DMS114 treated with DMSO at 0.1 percent for 48 hours (cell line): ENCODE results near the gene VWA3A.
A peak's percentile ranks its signal among the peaks of the same experiment; 100 is the strongest.

ENCODE experiments used
- DNase-seq: peaks from one replicate; lab custom pipeline; 2025; ENCODE audit not compliant: unreplicated experiment; lab: John Stamatoyannopoulos, UW

VWA3A gene

GRCh38 chr16:22181843-22182242 lies 89.5 kb downstream of the VWA3A start:
- no peak for DNase-seq

GRCh38 chr16:22183335-22183734 lies 91.0 kb downstream of the VWA3A start:
- no peak for DNase-seq

DNA sequence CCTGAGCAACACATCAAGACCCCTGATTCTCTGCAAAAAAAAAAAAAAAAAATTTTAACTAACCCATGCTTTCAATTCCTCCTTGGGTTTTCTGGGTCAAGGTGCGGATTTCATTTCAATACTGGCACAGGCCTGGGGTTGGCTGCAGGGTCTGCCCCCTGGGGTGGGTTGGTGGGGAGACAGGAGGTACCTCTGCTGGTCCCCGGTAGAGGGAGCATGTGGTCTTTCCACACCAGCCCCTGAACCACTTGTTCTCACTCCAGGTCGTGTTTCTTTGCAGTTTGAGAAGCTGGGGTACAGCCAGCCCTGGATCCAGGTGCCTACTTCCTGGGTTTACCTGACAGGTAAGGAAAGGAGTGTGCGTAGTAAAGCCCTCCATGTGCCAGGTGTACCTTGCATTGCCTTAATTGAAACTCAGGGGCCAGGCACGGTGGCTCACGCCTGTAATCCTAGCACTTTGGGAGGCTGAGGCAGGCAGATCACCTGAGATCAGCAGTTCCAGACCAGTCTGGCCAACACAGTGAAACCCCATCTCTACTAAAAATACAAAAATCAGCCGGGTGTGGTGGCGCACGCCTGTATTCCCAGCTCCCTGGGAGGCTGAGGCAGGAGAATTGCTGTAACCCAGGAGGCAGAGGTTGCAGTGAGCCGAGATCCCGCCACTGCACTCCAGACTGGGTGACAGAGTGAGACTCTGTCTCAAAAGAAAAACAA lies 91.7 kb downstream of the VWA3A start:
- no peak for DNase-seq

- no peak for DNase-seq
Observed at GRCh38 chr16:22184615-22184968, 92.3 kb downstream of the VWA3A start.

DNA sequence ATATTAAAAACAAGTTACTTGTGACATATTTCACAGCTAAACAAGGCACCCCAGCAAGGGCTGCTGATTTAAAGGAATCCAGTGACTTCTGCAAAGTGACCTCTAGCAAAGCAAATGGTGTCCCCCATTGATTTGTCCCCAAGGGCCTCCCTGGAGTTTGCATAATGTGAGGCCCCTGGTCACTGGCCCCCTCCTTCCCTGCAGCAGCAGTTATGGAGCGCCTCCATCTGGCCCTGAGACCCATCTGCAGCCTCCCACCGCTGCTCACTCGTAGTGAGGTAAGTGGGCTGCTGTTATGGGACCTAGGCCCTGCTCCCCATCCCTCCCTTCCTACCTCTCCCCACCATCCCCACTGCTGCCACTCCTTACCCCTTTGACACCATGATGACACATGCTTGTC lies 94.2 kb downstream of the VWA3A start:
- no peak for DNase-seq

DNA sequence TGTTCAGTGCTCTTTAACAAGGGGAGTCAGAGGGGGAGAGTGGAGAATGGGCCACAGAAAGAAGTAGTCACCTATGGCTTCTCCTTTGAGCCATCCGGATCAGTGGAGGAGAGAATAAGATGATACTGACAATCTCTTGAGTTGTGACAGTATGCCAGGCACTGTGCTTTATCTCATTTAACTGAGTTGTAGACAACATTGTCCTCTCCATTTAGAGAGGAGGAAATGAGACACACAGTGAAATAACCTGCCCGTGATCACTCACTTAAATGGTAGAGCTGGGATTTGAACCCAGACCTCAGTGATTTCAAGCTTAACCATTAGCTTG lies 95.9 kb downstream of the VWA3A start:
- no peak for DNase-seq

DNA sequence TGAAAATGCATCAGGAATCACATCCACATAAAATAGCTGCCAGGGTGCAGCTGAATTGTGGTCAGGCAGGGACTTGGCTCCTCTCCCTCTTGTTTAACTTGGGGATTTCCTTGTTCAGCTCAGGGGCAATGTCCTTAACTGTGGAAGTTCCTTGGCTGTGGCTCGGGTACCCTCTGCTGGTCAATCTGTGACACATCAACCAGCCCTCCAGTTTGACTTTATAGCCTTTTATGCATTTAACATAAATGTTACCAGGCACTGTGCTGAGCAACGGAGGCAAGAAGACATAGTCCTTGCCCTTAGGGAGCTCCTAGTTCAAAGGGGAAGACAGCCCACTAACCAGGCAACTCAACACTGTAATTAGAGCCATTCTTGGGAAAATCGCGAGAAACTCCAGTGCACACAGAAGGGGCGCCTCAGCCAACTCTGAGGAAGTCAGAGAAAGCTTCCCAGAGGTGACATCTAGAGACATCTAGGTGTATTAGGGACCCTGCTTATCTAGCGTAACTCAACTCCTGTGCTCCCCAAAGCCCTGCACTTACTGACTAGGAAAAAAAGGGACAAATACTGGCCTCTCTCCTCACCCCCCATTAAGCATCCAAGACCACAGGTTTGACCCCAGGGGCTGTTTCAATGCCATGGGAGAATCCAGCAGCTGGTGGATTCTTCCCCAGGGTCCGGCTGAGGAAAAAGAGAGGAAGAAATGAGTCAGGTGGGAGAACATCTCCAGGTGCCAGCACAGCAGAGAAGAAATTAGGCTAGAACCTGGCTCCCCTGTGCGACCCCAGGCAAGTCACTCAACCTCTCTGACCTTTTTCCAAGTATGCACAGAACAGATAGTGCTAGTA lies 96.5 kb downstream of the VWA3A start:
- peak; percentile 67 for DNase-seq

DNA sequence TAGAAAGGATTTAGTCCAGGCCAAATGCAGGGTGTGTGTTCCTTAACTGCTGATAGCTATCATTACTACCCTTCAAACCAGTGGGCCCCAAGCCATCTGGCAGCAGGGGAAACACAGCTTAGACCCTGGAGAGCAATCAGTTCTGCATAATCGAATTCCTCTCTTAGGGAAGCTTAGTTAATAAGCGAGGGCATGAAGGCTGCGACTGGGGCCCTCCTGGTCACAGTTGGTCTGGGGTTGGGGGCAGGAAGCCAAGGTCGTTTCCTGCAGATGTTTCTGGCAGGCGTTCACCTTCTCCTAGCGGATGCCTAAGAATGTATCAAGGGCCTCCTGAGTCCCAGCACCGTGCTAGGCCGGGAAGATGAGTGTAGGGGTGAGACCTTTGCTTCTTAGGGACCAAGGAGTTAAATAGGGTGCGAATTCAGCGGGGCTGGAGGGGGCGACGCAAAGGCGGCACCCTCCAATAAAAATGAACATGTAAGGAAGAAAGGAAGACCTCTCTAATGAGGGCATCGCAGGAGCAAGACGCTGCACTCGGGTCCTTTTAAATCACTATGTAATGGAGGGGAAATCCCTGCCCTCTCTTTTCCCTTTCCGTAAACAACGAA lies 97.2 kb downstream of the VWA3A start:
- DNase-seq = no peak

DNA sequence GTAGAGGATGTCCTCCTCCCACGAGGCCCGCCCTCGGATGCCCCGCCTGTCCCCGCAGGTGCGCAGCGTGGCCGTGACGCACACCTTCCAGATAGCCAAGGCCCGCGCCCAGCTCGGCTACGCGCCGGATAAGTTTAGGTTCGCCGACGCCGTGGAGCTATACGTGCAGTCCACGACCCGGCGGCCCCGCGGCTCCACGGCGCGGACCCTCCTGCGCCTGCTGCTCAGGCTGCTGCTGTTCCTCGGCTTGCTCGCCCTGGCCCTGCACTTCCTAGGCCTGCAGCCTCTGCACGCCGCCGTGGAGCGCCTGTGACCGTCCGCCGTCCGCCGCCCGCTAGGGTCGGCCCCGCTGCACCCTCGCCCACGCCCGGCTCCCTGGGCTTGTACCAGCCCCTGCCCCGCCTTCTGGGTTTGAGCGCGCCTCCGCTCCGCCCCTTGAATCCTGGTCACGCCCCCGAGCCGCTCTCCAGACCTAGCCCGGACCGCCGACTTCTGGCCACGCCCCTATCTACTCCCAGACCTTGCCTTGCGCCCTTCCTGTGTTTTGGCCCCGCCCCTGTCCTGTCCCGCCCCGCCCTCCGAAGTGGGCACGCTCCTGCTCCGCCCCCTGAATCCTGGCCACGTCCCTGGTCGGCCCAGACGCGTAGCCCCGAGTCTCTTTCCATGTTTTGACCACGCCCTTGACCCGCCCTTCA lies 97.9 kb downstream of the VWA3A start:
- DNase-seq = peak; percentile 98

- peak; percentile 98 for DNase-seq
Observed at GRCh38 chr16:22190776-22191531, 98.6 kb downstream of the VWA3A start.

- DNase-seq = no peak
Observed at GRCh38 chr16:22191532-22192260, 99.4 kb downstream of the VWA3A start.

GRCh38 chr16:22192261-22193062 lies 100.1 kb downstream of the VWA3A start:
- DNase-seq = no peak

GRCh38 chr16:22193063-22193411 lies 100.7 kb downstream of the VWA3A start:
- no peak for DNase-seq

DNA sequence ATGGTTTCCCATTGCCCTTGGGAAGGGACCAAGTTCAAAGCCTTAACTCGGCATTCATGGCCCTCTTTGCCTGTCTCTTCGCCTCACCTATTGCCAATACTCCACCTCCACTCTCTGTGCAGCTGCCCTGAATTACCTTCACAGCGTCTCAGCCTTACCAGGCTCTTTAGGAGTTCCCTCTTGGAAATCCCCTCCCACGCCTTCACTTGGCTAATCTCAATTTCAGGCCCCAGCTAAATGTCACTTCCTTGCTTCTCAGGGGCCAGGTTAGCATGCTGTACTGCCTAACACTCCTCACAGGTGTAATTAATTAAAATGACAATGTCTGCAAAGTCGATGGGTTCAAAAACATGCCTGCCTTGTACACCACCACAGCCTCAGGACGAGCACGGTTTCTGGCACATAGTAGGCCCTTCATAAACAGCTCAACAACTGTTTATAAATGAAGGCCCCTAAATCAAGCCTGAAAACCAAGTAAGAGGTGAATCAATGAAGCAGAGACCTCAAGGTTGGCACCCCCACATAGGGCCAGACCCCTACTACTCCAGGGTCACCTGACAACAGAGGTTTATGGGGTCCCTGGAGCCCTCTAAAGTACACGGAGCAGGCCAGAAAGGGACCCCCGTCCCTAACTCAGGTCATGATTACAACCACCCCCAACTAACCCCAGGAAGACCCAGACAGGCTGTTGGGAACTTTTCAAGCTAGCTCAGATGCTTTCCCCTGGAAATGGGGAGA lies 102.5 kb downstream of the VWA3A start:
- no peak for DNase-seq

- DNase-seq = no peak
Observed at GRCh38 chr16:22195445-22195694, 103.0 kb downstream of the VWA3A start.

DNA sequence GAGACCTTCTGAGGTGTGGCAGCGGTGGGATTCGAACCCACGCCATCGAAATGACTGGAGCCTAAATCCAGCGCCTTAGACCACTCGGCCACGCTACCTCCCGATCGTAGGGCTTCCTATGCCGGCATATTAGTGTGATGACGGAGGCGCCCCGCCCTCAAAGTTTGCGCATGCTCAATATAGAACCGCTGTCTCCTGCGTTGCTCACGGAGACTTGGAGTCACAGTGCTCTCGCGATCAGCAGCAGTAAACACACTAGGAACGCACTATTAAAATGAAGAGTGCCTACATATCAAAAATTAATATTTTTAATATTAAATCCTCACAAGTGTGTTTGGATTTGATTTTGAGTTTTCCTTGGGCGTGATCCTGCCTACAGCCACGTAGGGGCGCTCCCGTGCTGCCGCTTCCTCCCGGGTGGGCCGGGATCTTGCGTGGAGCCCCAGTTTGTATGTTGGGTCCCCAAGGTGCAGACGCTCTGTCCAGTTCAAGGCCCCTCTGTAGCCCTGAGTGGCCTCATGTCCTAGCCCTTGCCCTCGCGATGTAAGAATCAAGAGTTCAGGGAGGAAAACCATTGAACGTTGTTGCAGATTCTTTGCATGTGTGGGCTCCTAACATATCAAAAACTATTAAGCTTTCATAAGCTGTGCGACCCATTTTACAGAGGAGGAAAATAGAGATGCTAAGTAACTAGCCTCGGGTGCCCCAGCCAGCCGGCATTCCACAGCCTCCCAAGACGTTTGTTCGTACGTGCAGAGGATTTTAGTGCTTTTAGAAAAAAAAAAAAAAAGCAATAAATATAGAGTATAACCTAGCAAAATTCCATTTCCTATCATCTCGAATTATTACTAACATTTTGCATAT lies 103.6 kb downstream of the VWA3A start:
- DNase-seq = peak; percentile 77

DNA sequence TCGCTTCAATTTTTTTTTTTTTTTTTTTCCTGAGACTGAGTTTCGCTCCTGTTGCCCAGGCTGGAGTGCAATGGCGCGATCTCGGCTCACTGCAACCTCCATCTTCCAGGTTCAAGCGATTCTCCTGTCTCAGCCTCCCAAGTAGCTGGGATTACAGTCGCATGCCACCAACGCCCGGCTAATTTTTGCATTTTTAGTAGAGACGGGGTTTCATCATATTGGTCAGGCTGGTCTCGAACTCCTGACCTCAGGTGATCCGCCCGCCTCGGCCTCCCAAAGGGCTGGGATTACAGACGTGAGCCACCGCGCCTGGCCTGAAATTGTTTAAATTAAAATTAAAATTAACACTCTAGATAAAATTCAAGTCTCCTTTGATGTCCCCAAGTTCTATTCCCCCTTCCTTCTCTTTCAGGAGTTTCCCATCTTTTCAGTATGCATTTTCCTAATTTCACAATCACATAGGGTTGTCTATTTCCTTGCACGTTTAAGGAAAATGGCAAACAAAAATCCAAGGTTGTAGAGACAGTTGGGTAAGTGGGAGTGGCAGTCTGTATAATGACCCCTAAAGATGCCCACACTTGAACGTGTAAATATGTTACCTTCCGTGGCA lies 104.3 kb downstream of the VWA3A start:
- peak; percentile 37 for DNase-seq
